Neural cell (in vitro differentiated cells): Measurements from ENCODE around the gene PSMD8. TPM values are rescaled to one million over a fixed set of nuclear protein-coding genes. Genes with fewer than 3 reads are reported as not detected.
A peak's percentile ranks its signal among the peaks of the same experiment; 100 is the strongest.
"Not testable (repeated sequence)": the region's sequence is repeated elsewhere in the genome, so short reads cannot be mapped to it uniquely, and the experiment has no call there.

Source experiments
- H2AFZ ChIP-seq: fragments of 200-600, 300-800 bp; sonication (generic), shearing (Covaris generic); 2 replicates; pipeline ENCODE4 v1.6.0; 2014; ENCODE audit warnings: low read depth, mild to moderate bottlenecking, antibody characterized with exemption, low read length, moderate library complexity
- H3F3A ChIP-seq: fragments of 200-600 bp; shearing (Covaris generic); 2 replicates; pipeline ENCODE4 v1.6.1; 2016; ENCODE audit warnings: mild to moderate bottlenecking, moderate library complexity, mixed read lengths, antibody characterized with exemption, low read length; ENCODE audit not compliant: insufficient read depth, poor library complexity, severe bottlenecking
- H3K27ac ChIP-seq: fragments of 200-600, 300-800 bp; sonication (generic), shearing (Covaris generic); 2 replicates; pipeline ENCODE4 v1.5.1; 2014; ENCODE audit warnings: mild to moderate bottlenecking, low read length, moderate library complexity
- H3K27me3 ChIP-seq: fragments of 300-800, 200-600 bp; sonication (generic), shearing (Covaris generic); 2 replicates; pipeline ENCODE4 v1.6.0; 2014; ENCODE audit warnings: mild to moderate bottlenecking, low read depth, low read length, moderate library complexity; ENCODE audit not compliant: insufficient read depth
- H3K36me3 ChIP-seq: fragments of 300-800, 200-600 bp; sonication (generic), shearing (Covaris generic); 2 replicates; pipeline ENCODE4 v1.5.1; 2014; ENCODE audit warnings: mild to moderate bottlenecking, antibody characterized with exemption, low read length, moderate library complexity; ENCODE audit not compliant: insufficient read depth
- H3K4me2 ChIP-seq: fragments of 300-800, 200-600 bp; sonication (generic), shearing (Covaris generic); 2 replicates; pipeline ENCODE4 v1.6.0; 2014; ENCODE audit warnings: mild to moderate bottlenecking, low read length
- H3K4me3 ChIP-seq: fragments of 300-800, 200-600 bp; sonication (generic), shearing (Covaris generic); 2 replicates; pipeline ENCODE4 v1.5.1; 2014; ENCODE audit warnings: mild to moderate bottlenecking, low read length, moderate library complexity
- H3K79me2 ChIP-seq: fragments of 200-600 bp; shearing (Covaris generic); replicated peaks from 2 replicates; pipeline ENCODE4 v1.6.0; 2014; ENCODE audit warnings: mild to moderate bottlenecking, low read length, moderate library complexity; ENCODE audit not compliant: insufficient read depth
- H3K9ac ChIP-seq: fragments of 300-800, 200-600 bp; sonication (generic), shearing (Covaris generic); 2 replicates; pipeline ENCODE4 v1.6.1; 2016; ENCODE audit warnings: mild to moderate bottlenecking, low read length, mixed read lengths
- H3K9me2 ChIP-seq: fragments of 200-600 bp; shearing (Covaris generic); 2 replicates; pipeline ENCODE4 v1.6.1; 2016; ENCODE audit warnings: mild to moderate bottlenecking, low read length, mixed read lengths; ENCODE audit not compliant: insufficient read depth
- H3K9me3 ChIP-seq: fragments of 200-600, 300-800 bp; sonication (generic), shearing (Covaris generic); 2 replicates; pipeline ENCODE4 v1.6.1; 2016; ENCODE audit warnings: mild to moderate bottlenecking, mixed run types, low read length, moderate library complexity, mixed read lengths
- H4K20me1 ChIP-seq: fragments of 200-600 bp; shearing (Covaris generic); 2 replicates; pipeline ENCODE4 v1.6.1; 2016; ENCODE audit warnings: mild to moderate bottlenecking, mixed run types; ENCODE audit not compliant: insufficient read depth
- CTCF ChIP-seq: fragments of 450-650 bp; IDR thresholded peaks from 2 replicates; pipeline ENCODE4 v1.5.1; 2014; ENCODE audit warnings: antibody characterized with exemption, mild to moderate bottlenecking, moderate library complexity; ENCODE audit not compliant: poor library complexity, severe bottlenecking
- EP300 ChIP-seq: fragments of 450-650 bp; conservative IDR thresholded peaks from 2 replicates; pipeline ENCODE4 v1.6.1; 2014; ENCODE audit warnings: antibody characterized with exemption, mild to moderate bottlenecking, moderate library complexity; ENCODE audit not compliant: poor library complexity, severe bottlenecking
- EZH2 ChIP-seq: fragments of 200-600, 300-800 bp; shearing (Covaris generic), sonication (generic); IDR thresholded peaks from 2 replicates; pipeline ENCODE4 v1.6.1; 2014; ENCODE audit warnings: antibody characterized with exemption, low read length, borderline replicate concordance, mild to moderate bottlenecking; ENCODE audit not compliant: insufficient read depth, poor library complexity, severe bottlenecking
- MXI1 ChIP-seq: fragments of 450-650 bp; conservative IDR thresholded peaks from 2 replicates; pipeline ENCODE4 v1.6.1; 2014; ENCODE audit warnings: antibody characterized with exemption, mild to moderate bottlenecking; ENCODE audit not compliant: poor library complexity, severe bottlenecking
- REST ChIP-seq: IDR thresholded peaks from 2 replicates; pipeline ENCODE4 v1.6.1; 2012; ENCODE audit warnings: borderline replicate concordance
- polyA plus RNA-seq: library from polyadenylated mRNA; depleted of rRNA; stranded (reverse); fragments of >200 nt; gene quantifications from 2 replicates; pipeline ENCODE4 v1.2.3, GENCODE V29; 2014

The PSMD8 gene
- polyA plus RNA-seq, 1 donor from 2014 or later, result 334 TPM

GRCh38 chr19:38336638-38337359 is 37.6 kb upstream of the PSMD8 start:
- Histone ChIP-seq H2AFZ (peak overlapping the region; percentile 88), H3K27ac (peak overlapping the region; percentile 95), H3K79me2 (peaks cover 3% of the 10 kb centered on the region), H3K27me3 (no peaks in the 10 kb centered on the region), H3K4me3 (peak overlapping the region; percentile 79), H3K36me3 (no peaks in the 10 kb centered on the region), H3F3A (no peaks in the 10 kb centered on the region), H3K9me2 (no peaks in the 10 kb centered on the region), H3K9ac (peak overlapping the region; percentile 86), H3K9me3 (no peaks in the 10 kb centered on the region), H4K20me1 (no peaks in the 10 kb centered on the region), H3K4me2 (peak overlapping the region; percentile 65)
- TF ChIP-seq EP300 (peak; percentile 20), EZH2 (no peak), MXI1 (peak; percentile 41), REST (no peak)

GRCh38 chr19:38337360-38337653 is 37.1 kb upstream of the PSMD8 start:
- Histone ChIP-seq H3K27me3 (no peaks in the 10 kb centered on the region), H3K79me2 (peaks cover 3% of the 10 kb centered on the region), H3K27ac (peak overlapping the region; percentile 95), H3K9me2 (no peaks in the 10 kb centered on the region), H4K20me1 (no peaks in the 10 kb centered on the region), H3K4me3 (peak overlapping the region; percentile 79), H3K36me3 (no peaks in the 10 kb centered on the region), H3K4me2 (peak overlapping the region; percentile 65), H2AFZ (no peak overlapping the region), H3F3A (no peaks in the 10 kb centered on the region), H3K9me3 (no peaks in the 10 kb centered on the region), H3K9ac (peak overlapping the region; percentile 86)
- TF ChIP-seq CTCF, result no peak
- TF ChIP-seq EZH2, result no peak

- not testable (repeated sequence) for H3K9me3 ChIP-seq, H4K20me1 ChIP-seq, H3K4me2 ChIP-seq, H3K36me3 ChIP-seq, H3K4me3 ChIP-seq, H3K27ac ChIP-seq, H3K9me2 ChIP-seq, H3K27me3 ChIP-seq, H3K9ac ChIP-seq, H3F3A ChIP-seq, H3K79me2 ChIP-seq, H2AFZ ChIP-seq
Observed at GRCh38 chr19:38339011-38339410, 35.4 kb upstream of the PSMD8 start.
